Activated CD4-positive, alpha-beta memory T cell treated with anti-CD3 and anti-CD28 coated beads for 36 hours (primary cell): ENCODE measurements around the gene TLR6. TPM values are rescaled to one million over a fixed set of nuclear protein-coding genes. Genes with fewer than 3 reads are reported as not detected.
A peak's percentile ranks its signal among the peaks of the same experiment; 100 is the strongest.

Experiments used
- CTCF ChIA-PET: fragments of 350-600 bp; sonication (Branson Sonifier 250); formaldehyde crosslinking; loops from one replicate; lab custom pipeline; 2021; ENCODE audit warnings: antibody characterized with exemption, inconsistent platforms; lab: Charles Lee
- POLR2A ChIA-PET: fragments of 350-600 bp; sonication (Branson Sonifier 250); formaldehyde crosslinking; loops from one replicate; lab custom pipeline; 2021; ENCODE audit warnings: antibody characterized with exemption; lab: Charles Lee
- DNase-seq: peaks from one replicate; pipeline ENCODE4 v3.0.0-alpha.2; 2020
- H3K27ac Mint-ChIP-seq: one replicate; pipeline ENCODE4 v1.8.0; 2021; ENCODE audit warnings: mixed read lengths
- H3K27me3 Mint-ChIP-seq: one replicate; pipeline ENCODE4 v1.8.0; 2021; ENCODE audit warnings: mixed read lengths
- H3K36me3 Mint-ChIP-seq: one replicate; pipeline ENCODE4 v1.8.0; 2021; ENCODE audit warnings: mixed read lengths
- H3K4me1 Mint-ChIP-seq: one replicate; pipeline ENCODE4 v1.8.0; 2021; ENCODE audit warnings: low read depth, mixed read lengths
- H3K4me3 Mint-ChIP-seq: one replicate; pipeline ENCODE4 v1.8.0; 2021; ENCODE audit warnings: mild to moderate bottlenecking, mixed read lengths
- H3K9me3 Mint-ChIP-seq: one replicate; pipeline ENCODE4 v1.8.0; 2021; ENCODE audit warnings: mixed read lengths
- intact Hi-C: fragments of 100-400 bp; cut with micrococcal nuclease; formaldehyde crosslinking; loops from one replicate; pipeline ENCODE4 v1.15.1; 2023
- total RNA-seq, 2 experiments: library from RNA; stranded (reverse); gene quantifications; one replicate each; pipeline ENCODE4 v1.2.3, GENCODE V29; 2021

The TLR6 gene
- total RNA-seq, 2 experiments from 2014 or later, result 1.4 to 2.2 TPM

GRCh38 chr4:38889143-38889542, 32.5 kb upstream of the TLR6 start:
- Mint-ChIP-seq H3K4me1 (peaks cover 22% of the 10 kb centered on the region), H3K27me3 (no peaks in the 10 kb centered on the region), H3K36me3 (no peaks in the 10 kb centered on the region), H3K4me3 (peak overlapping the region; percentile 48), H3K27ac (peak overlapping the region; percentile 81), H3K9me3 (no peaks in the 10 kb centered on the region)
- intact Hi-C loops, result loop anchor here (1.0 to 10.0 kb wide), 4 partner anchors 85 to 568 kb away; partner anchors contain the start of genes LIAS, RPL9, TLR1 and TMEM156
- DNase-seq, result no peak
- ChIA-PET POLR2A (interaction anchor here (0.6 to 1.4 kb wide), 4 partner anchors 95 to 820 kb away, joined by 3 to 5 read pairs (median 4); no protein-coding TSS in a partner anchor), CTCF (interaction anchor here (0.6 to 3.3 kb wide), 15 partner anchors 9 to 712 kb away, joined by 3 to 18 read pairs (median 4); partner anchors contain the start of gene TLR1)

GRCh38 chr4:38884254-38884653, 27.6 kb upstream of the TLR6 start:
- H3K36me3 Mint-ChIP-seq, result no peaks in the 10 kb centered on the region
- H3K4me3 Mint-ChIP-seq, result no peak overlapping the region
- peaks cover 10% of the 10 kb centered on the region for H3K4me1 Mint-ChIP-seq
- ChIA-PET CTCF (interaction anchor here (1.0 to 1.2 kb wide), 2 partner anchors 9 to 23 kb away, joined by 3 read pairs; no protein-coding TSS in a partner anchor), POLR2A (no interaction called here)
- H3K27ac Mint-ChIP-seq, result no peak overlapping the region
- no peak for DNase-seq
- intact Hi-C loops, result loop anchor here (10.0 kb wide), 1 partner anchor 471 kb away; no protein-coding TSS in a partner anchor
- H3K27me3 Mint-ChIP-seq, result no peaks in the 10 kb centered on the region
- H3K9me3 Mint-ChIP-seq, result no peaks in the 10 kb centered on the region

DNA sequence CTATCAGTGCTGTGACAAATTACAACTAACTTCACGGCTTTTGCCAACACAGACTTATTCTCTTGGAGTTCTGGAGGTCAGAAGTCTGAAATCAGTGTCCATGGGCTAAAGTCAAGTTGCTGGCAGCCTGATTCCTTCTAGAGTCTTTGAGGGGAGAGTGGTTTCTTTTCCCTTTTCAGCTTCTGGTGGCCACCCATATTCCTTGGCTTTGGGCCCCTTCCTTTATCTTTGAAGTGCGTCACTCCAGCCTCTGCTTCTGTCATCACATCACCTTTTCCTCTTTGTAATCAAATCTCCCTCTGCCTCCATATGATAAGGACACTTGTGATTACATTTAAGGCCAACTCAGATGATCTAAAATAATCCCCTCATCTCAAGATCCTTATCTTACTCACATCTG, 20.0 kb upstream of the TLR6 start:
- Mint-ChIP-seq H3K4me3 (no peak overlapping the region), H3K27ac (no peak overlapping the region)
- POLR2A ChIA-PET, result no interaction called here

DNA sequence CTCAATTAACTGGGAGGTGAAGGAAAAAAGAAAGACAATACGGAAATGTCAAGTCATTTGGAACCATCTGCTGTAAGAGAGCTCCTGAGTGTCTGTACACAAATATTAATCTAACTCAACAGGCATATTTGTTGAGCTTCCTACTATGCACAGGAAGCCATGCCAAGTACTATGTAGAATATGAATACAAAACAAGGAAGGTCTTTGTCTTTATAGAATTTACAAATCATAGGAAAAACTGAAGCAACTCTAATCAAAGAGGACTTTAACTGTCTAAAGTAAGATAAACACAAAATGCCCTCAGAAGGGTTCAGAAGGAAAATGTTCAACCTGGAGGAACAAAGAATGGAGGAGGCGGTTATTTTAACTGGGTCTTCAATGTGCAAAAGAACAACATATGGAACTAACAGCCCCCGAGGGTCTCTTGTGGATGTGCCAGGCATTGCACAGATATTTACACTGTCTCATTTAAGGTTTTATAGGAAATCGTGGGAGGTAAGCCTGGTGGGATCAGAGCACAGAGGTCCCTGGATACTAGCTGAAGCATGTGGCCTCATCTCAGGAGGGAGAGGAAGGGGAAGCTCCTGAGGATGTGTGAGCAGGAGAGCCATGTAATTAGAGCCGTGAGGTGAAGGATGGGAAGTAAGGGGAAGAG, 16.8 kb upstream of the TLR6 start:
- Mint-ChIP-seq H3K4me1 (peaks cover 2% of the 10 kb centered on the region), H3K4me3 (no peak overlapping the region), H3K9me3 (no peaks in the 10 kb centered on the region), H3K27ac (no peak overlapping the region), H3K27me3 (peaks cover 17% of the 10 kb centered on the region), H3K36me3 (no peaks in the 10 kb centered on the region)
- DNase-seq, result no peak
- ChIA-PET POLR2A (interaction anchor here (0.7 kb wide), 1 partner anchor 70 kb away, joined by 4 read pairs; no protein-coding TSS in a partner anchor), CTCF (interaction anchor here (1.1 to 5.9 kb wide), 3 partner anchors 13 to 114 kb away, joined by 5 to 52 read pairs (median 7); no protein-coding TSS in a partner anchor)
- intact Hi-C loops, result no loop called here

More for the DNA sequence above, 20.0 kb upstream of the TLR6 start:
- CTCF ChIA-PET, result interaction anchor here (1.1 to 2.5 kb wide), 4 partner anchors 15 to 95 kb away, joined by 3 to 11 read pairs (median 4); no protein-coding TSS in a partner anchor
- Mint-ChIP-seq H3K36me3 (no peaks in the 10 kb centered on the region), H3K9me3 (no peaks in the 10 kb centered on the region), H3K27me3 (peaks cover 6% of the 10 kb centered on the region), H3K4me1 (no peaks in the 10 kb centered on the region)
- no peak for DNase-seq
- intact Hi-C loops, result no loop called here

DNA sequence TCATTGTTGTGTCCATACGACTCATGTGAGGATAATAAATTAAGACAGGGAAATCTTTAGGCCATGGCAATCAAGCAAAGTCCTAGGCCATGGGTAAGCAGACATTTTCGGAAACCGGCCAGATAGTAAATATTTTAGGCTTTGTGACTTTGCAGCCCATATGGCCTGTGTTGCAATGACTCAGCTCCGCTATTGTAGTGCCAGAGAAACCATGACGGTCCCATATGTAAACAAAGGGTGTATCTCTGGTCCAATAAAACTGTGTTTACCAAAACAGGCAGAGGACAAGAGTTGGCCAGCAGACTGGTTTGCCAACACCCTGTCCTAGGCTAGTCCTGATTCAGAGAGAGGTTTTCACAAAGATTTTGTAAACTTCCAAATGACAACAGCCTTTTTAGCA, 16.0 kb upstream of the TLR6 start:
- intact Hi-C loops, result no loop called here
- DNase-seq, result no peak
- Mint-ChIP-seq H3K4me3 (no peak overlapping the region), H3K9me3 (no peaks in the 10 kb centered on the region), H3K27ac (no peak overlapping the region), H3K4me1 (peaks cover 3% of the 10 kb centered on the region), H3K27me3 (peaks cover 19% of the 10 kb centered on the region), H3K36me3 (no peaks in the 10 kb centered on the region)
- ChIA-PET CTCF (interaction anchor here (5.9 kb wide), 1 partner anchor 12 kb away, joined by 52 read pairs; no protein-coding TSS in a partner anchor), POLR2A (no interaction called here)

DNA sequence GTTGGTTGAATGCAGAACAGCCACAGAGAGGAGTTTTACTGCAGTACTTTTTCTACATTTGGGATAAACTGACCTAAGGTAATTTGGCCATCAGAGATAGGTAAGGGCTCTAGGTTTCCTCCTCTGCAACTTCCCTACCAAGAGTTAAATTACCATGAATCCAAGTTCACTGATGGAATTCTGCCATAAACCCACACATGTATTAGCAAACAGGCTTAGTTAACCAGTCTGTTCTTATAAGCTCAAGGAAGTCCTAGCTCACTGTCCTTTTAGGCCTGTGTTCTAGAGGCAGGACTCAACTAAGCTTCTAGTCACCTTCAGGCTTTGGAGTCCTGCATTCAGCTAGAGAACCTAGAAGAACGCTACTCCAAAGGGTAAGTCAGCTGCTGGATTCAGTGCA, 15.0 kb upstream of the TLR6 start:
- H3K36me3 Mint-ChIP-seq, result no peaks in the 10 kb centered on the region
- H3K4me1 Mint-ChIP-seq, result peaks cover 7% of the 10 kb centered on the region
- CTCF ChIA-PET, result interaction anchor here (1.3 to 5.9 kb wide), 2 partner anchors 11 to 112 kb away, joined by 4 to 52 read pairs; no protein-coding TSS in a partner anchor
- POLR2A ChIA-PET, result no interaction called here
- no peaks in the 10 kb centered on the region for H3K9me3 Mint-ChIP-seq
- no peak overlapping the region for H3K27ac Mint-ChIP-seq
- no peak for DNase-seq
- H3K4me3 Mint-ChIP-seq, result no peak overlapping the region
- intact Hi-C loops, result no loop called here
- peaks cover 23% of the 10 kb centered on the region for H3K27me3 Mint-ChIP-seq

- Mint-ChIP-seq H3K27ac (no peak overlapping the region), H3K4me3 (no peak overlapping the region), H3K27me3 (peaks cover 23% of the 10 kb centered on the region), H3K4me1 (peaks cover 7% of the 10 kb centered on the region), H3K9me3 (no peaks in the 10 kb centered on the region), H3K36me3 (no peaks in the 10 kb centered on the region)
- POLR2A ChIA-PET, result no interaction called here
- DNase-seq, result no peak
- CTCF ChIA-PET, result interaction anchor here (0.6 to 5.9 kb wide), 2 partner anchors 10 to 111 kb away, joined by 3 to 52 read pairs; no protein-coding TSS in a partner anchor
- intact Hi-C loops, result no loop called here
Measured at GRCh38 chr4:38870098-38870808, 13.6 kb upstream of the TLR6 start.

GRCh38 chr4:38869511-38869910, 12.9 kb upstream of the TLR6 start:
- no peak for DNase-seq
- intact Hi-C loops, result no loop called here
- Mint-ChIP-seq H3K27ac (no peak overlapping the region), H3K4me1 (peaks cover 7% of the 10 kb centered on the region), H3K27me3 (peaks cover 22% of the 10 kb centered on the region), H3K36me3 (no peaks in the 10 kb centered on the region), H3K9me3 (no peaks in the 10 kb centered on the region), H3K4me3 (no peak overlapping the region)
- CTCF ChIA-PET, result interaction anchor here (5.9 kb wide), 1 partner anchor 9 kb away, joined by 52 read pairs; no protein-coding TSS in a partner anchor
- POLR2A ChIA-PET, result no interaction called here

- H3K4me1 Mint-ChIP-seq, result peaks cover 7% of the 10 kb centered on the region
- H3K4me3 Mint-ChIP-seq, result peak overlapping the region; percentile 51
- CTCF ChIA-PET, result no interaction called here
- no peaks in the 10 kb centered on the region for H3K9me3 Mint-ChIP-seq
- peaks cover 23% of the 10 kb centered on the region for H3K27me3 Mint-ChIP-seq
- DNase-seq, result no peak
- no peak overlapping the region for H3K27ac Mint-ChIP-seq
- POLR2A ChIA-PET, result no interaction called here
- intact Hi-C loops, result no loop called here
- no peaks in the 10 kb centered on the region for H3K36me3 Mint-ChIP-seq
Measured at GRCh38 chr4:38868059-38868960, 11.7 kb upstream of the TLR6 start.

- intact Hi-C loops, result no loop called here
- Mint-ChIP-seq H3K36me3 (no peaks in the 10 kb centered on the region), H3K4me1 (peaks cover 7% of the 10 kb centered on the region), H3K9me3 (no peaks in the 10 kb centered on the region), H3K27ac (no peak within 1 kb of the TSS), H3K4me3 (peak within 1 kb of the TSS; percentile 59), H3K27me3 (peaks cover 27% of the 10 kb centered on the region)
- DNase-seq, result peak; percentile 33
- POLR2A ChIA-PET, result no interaction called here
- CTCF ChIA-PET, result interaction anchor here (0.7 kb wide), 1 partner anchor 109 kb away, joined by 3 read pairs; no protein-coding TSS in a partner anchor
Measured at GRCh38 chr4:38867478-38868058, 11.0 kb upstream of the TLR6 start, which contains the start of gene FAM114A1. Gene FAM114A1 (plus strand): TSS chr4:38867806. CDS start chr4:38878079, 10,273 bp downstream.

DNA sequence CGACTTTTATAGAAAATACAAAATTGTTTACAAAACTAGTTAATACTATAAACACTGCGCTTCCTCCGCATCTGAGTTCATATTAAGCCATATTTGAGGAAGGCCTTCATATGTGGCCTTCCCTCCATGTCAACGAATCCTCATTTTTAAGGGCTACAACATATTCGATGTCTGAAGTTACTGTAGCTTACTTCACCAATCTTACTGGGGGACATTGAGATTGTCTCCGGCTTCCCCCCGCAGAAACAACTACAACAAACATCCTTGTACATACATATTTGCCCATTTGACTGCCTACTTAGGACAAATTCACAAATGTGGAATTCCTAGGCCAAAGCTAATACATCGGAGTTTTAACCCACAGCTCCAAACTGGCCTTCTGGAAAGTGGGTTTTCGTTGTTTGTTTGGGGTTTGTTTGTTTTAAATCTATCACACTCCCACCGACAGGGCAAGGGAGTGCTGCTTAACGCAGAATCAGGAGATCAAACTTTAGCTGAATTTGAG, 10.4 kb upstream of the TLR6 start:
- Mint-ChIP-seq H3K36me3 (no peaks in the 10 kb centered on the region), H3K4me1 (peaks cover 7% of the 10 kb centered on the region), H3K27me3 (peaks cover 27% of the 10 kb centered on the region), H3K27ac (no peak overlapping the region), H3K9me3 (no peaks in the 10 kb centered on the region), H3K4me3 (peak overlapping the region; percentile 59)
- POLR2A ChIA-PET, result no interaction called here
- DNase-seq, result no peak
- intact Hi-C loops, result no loop called here
- CTCF ChIA-PET, result interaction anchor here (0.7 to 1.4 kb wide), 2 partner anchors 11 to 109 kb away, joined by 3 to 6 read pairs; partner anchors contain the start of gene TLR6
